CD4-positive, alpha-beta T cell treated with Interleukin-15 for 4 hours (primary cell): ENCODE results near the gene SLC39A10.
"Not testable (repeated sequence)": the region's sequence is repeated elsewhere in the genome, so short reads cannot be mapped to it uniquely, and the experiment has no call there.

Source experiments
- DNase-seq: peaks from one replicate; pipeline ENCODE4 v3.0.0-alpha.2; 2020; ENCODE audit warnings: low spot score

SLC39A10 gene, protein sequence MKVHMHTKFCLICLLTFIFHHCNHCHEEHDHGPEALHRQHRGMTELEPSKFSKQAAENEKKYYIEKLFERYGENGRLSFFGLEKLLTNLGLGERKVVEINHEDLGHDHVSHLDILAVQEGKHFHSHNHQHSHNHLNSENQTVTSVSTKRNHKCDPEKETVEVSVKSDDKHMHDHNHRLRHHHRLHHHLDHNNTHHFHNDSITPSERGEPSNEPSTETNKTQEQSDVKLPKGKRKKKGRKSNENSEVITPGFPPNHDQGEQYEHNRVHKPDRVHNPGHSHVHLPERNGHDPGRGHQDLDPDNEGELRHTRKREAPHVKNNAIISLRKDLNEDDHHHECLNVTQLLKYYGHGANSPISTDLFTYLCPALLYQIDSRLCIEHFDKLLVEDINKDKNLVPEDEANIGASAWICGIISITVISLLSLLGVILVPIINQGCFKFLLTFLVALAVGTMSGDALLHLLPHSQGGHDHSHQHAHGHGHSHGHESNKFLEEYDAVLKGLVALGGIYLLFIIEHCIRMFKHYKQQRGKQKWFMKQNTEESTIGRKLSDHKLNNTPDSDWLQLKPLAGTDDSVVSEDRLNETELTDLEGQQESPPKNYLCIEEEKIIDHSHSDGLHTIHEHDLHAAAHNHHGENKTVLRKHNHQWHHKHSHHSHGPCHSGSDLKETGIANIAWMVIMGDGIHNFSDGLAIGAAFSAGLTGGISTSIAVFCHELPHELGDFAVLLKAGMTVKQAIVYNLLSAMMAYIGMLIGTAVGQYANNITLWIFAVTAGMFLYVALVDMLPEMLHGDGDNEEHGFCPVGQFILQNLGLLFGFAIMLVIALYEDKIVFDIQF

DNA sequence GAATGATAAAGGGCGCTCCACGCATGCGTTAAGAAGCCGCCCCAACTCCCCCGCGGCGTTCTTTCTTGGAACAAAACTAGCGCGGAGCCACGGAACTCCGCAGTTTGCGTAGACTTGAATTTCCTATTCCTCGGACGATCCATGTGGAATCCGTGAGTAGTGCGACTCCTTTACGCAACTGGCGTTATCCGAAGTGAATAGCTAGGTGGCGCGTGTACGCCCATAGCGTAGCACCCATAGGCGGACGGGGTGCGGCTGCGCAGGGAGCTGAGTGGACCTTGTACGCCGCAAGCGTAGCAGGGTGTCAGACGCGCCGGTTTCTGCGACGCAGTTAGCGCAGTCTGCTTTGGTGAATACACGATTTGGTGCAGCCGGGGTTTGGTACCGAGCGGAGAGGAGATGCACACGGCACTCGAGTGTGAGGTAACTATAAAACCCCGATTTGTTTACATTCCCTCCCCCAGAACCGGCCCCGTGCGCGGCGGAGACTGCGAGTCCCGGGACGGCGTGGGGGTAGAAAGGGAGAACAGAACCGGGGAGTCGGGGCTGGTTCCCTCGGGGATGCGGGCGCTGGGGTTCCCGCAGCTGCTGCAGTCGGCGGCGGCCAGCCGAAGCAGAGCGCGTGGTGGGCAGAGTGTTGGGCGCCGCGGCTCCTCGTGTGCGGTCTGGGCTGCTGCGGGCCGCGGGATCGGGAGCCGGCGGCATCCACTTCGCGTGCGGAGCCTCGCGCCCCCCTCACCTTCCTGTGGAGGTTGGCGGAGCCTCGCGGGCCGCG, at the start of gene SLC39A10:
Gene SLC39A10, plus strand, starts transcription at position 368 of the 775 bp plus-strand sequence. CDS start 22,817 bp downstream, outside the sequence.
- peak; percentile 98 for DNase-seq

DNA sequence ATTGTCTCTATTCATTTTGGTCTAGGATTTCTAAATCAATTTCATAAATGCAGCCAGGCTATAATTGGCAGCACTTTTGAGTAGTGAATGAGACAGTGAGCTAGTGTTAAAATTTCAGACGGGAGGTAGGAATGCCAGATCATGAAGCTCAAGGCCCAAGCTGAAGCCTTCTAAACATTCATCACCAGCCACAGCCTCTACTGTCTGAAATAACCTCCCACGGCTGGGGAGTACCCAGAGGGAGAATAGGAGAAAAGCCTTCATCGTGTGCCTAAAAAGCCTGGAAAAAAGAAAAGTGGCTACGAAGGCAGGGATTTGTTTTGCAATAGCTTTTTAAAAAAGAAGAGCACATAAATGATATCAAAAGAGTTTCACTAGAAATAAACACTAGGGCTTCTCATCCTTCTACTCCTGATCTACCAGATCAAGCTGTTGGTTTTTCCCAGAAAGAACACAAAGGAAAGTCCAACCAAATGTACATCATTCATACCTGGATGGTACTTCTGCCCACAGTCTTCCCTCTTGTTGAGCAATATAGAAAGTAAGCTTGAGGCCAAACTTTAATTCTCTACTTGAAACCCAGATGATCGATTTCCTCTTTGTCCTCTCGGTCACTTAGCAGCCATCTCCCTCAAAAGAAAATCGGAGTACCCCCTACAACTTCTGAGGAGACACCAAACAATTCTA, 48.1 kb upstream of the SLC39A10 start:
- no peak for DNase-seq

DNA sequence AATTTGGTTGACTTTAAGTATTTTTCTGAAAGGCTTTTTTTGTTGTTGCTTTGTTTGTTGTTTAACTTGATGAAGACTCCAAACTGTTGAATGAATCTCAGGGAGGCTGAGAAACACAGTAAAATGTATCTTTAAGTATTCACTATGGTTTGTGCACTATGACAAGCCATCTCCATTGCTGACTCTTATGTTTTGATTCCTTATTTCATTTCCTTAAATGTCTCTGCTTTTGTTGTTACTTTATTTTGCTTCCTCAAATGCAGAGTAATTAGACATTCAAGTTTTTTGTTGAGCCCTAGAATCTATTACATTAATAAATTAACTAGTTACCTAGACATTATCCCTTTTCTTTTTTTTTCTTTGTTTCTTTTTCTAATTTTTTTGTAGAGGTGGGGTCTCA, 46.3 kb upstream of the SLC39A10 start:
- no peak for DNase-seq

DNA sequence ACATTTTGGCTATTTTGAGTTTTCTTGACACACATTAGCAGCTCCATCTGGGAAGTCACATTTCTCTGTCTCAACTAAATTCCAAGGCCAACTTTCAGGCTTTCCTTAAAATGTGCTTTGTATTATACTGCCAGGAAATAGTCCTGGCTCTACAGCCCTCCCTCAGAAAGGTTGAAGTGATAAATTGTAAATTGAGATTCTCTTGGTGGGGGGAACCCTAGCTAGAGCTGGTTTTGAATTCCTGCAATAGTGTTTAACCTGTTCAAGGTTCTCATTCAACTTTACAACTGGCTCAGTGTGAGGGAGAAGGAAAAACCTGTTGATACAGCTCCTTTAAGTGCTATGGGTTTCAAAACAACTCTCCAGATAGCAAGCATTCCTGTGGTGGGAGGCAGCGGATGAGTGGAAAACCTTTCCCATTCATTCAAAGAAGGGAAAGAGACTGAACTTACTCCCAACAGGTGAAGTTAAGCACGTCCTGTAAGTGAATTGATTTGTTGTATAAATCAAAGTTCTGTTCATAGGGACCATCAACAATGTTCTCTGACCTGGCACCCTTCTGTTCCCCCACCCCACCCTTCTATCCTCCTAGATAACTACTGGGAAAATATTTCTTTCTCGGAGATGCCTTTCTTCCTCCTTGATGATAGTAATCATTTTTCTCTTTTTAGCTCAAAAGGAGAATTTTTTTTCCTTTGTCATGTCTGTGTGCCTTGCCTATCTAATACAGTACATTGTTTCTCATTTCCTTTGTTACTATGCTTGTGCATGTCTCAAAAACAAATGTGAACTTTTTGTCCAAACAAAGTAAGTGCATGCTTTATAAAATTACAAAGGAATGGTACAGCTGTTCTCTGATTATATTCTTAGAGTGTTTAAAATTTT, 44.2 kb upstream of the SLC39A10 start:
- DNase-seq = no peak

DNA sequence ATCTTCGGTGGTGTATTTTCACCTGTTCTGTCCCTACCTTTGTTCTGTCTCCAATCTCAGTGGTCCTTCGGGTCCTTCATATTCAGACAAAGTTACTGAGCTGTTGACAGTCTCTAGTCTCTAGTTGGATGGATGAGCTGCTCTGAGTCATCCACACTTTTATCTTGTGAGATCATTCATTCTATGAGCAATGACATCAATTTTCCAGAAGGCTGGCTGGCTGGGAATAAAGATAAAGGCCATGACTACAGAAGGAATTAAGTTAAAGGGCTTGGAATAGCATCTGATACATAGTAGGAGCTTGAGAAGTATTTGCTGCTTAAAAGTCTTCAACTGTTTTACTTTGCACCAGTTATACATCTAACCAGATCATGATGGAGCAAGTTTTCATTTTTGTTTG, 43.1 kb upstream of the SLC39A10 start:
- DNase-seq = no peak

DNA sequence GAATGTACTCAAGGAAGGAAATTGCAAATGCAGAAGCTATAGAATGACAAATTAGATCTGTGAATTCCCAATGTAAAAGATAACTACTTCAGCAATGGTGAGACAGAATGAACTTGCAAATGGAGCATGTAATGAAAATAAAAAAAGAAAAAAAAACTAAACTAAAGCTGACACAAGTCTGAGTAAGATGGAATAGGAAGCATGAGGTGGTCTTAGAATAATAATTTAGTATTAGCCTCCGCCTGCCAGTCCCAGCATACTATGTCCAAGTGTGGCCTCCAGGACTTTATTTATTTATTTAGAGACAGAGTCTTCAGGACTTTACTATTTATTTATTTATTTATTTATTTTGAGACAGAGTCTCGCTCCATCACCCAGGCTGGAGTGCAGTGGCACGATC, 37.4 kb upstream of the SLC39A10 start:
- DNase-seq = no peak

DNA sequence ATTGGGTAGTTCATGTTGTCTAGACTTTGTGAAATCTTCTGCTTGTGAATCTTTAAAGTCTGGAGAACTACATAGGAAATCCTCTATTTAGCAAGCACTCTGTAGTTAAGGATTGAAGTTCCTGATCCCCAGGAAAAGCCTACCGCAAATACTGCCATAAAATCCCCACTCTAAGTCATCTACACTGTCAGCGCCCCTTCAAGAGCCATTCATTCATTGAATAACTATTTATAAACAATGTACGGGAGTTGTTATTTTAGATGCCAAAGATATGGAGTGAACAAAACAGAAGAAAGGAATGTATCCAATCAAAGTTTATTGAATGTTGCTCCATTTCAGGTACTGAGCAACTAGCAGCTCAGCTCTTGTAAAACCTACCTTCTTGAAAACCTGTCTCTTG, 36.5 kb upstream of the SLC39A10 start:
- no peak for DNase-seq

DNA sequence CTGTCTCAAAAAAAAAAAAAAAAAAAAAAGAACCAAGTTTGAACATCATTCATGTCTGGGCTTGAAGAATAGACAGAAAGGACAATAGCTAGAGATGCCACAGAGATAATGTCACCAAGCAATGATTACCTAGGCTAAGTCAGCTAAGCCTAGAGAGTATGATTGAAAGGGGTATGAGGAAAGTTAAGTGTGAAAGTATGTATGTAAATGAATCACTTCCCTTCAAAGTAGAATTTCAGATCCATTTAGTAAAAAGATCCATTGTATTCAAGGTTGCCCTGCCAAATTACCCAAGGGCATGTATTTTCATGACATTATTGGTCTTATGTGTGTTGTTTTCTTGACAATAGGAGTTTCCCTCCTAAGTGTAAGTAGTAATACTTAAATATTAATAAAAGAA, 34.1 kb upstream of the SLC39A10 start:
- DNase-seq = no peak

DNA sequence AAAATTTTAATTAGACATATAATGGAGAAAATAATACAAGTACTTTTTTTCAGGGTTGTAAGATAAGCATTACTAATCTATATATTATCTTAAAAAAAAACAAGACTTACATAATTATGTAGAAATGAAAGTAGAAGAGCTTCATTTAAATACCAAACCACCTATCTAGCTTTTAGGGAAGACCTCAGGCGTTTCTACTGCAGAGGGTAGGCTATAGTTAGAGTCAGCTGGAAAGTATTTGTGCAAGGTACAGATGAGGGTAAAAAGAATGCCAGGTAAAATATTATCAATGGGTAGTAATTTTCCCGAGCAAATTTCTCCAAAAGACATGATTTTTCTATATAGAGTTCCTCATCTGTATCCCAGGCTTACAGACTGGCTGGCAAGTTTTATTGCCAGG, 30.5 kb upstream of the SLC39A10 start:
- no peak for DNase-seq

DNA sequence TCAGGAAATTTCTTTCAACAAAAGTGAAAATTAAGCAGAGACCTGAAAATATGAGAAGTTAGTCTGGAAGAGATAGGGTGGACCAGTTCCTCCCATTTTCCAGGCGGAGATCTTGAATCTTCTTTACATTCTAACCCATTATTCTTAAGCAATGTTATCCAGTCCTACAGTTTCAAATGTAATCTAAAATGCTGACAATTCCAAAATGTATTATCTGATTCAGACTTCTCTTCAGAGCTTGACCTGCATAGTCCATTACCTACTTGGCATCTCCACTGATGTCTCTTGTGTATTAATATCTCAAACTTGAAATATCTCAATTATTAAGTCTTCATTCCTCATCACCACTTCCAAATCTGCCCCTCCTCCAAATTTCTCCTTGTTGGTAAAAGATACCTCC, 28.4 kb upstream of the SLC39A10 start:
- DNase-seq = no peak

DNA sequence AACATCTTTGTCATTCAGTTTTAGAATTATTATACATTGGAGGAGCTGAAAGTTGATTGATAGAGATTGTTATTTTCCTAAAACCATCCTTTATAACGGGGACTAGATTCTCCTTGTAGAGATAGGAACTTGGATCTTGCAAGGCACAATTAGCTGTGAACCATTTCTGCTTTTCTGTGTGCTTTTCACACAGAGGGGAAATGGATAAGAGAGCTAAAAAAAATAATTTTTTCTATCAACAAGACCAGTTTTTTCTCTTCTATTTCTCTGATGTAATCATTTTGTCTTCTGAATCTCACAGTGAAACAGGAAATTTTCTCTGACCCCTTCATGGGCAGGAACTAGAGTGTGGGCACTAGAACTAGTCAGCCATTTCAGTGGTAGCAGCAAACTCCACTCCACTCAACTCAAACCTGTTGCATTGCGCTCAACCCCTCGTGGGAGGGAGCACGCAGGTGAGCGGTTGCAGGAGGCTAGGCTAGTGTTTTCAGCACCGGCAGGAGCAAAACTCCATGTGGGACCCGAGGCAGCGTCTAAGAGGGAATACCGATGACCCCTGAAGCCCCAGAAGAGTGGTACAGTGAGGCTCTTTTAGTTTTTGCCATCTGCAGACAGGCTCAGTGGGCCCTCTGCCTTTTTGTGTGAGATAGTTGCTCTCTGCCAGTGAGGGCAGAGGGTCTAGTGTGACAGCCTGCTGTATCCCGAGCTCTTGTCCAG, 24.0 kb upstream of the SLC39A10 start:
- DNase-seq = no peak

DNA sequence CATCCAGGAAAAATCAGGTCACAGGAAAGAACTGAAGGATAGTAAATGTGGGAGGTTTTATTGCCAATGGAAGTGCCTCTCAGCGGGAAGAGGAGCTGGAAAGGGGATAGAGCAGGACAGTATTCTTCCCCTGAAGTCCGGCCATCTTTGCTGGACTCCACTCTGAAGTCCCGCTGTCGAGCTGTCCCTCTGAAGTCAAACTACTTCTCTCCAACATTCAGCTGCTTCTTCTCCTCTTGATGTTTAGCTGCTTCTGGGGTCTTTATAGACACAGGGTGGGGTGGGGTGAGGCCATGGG, 23.5 kb upstream of the SLC39A10 start:
- DNase-seq = no peak

DNA sequence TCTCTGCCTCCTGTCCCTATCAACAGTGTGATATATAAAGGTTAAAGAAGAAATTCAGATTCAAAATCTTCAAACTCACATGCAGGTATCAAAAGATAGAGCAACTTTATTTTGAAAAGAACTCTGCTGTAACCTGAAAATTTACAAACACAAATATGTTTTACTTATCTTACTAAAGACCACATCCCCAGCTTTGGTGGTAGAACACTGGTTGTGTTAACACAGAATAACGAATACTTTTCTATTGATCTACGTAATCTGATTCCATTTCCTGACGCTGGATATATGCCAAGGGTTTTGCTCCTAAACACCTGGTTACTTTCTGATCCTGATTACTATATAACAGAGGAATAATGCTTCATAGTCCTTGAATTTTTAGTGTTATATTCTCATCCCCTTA, 23.1 kb upstream of the SLC39A10 start:
- no peak for DNase-seq

DNA sequence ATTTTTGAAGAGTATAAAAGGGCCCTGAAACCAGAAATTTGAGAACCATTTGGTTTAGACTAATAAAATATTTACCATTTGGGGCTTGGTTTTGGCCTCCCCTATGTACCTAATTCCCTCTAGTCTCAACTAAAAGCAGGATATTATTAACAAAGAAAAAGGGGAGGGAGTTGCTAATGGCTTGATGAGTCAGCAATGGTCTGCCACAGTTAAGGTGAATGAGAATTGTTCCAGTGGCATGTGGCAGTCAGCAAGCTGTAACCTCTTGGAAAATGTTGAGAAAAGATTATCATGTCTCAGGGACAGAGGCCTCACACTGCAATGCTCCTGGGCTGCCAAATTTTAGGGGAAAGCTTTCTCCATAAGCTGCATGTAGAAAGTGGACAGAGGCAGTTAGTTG, 20.1 kb upstream of the SLC39A10 start:
- DNase-seq = no peak

DNA sequence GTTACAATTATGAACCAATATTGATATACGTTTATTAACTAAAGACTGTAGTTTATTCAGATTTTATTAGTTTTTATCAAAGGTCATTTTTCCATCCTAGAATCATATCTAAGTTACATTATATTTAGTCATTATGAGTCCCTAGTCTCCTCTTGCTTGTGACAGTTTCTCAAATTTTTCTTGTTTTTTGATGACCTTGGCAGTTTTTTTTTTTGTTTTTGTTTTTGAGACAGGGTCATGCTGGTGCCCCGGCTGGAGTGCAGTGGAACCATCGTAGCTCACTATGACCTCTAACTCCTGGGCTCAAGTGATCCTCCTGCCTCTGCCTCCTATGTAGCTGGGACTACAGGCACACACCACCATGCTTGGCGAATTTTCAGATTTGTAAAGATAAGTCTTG, 18.3 kb upstream of the SLC39A10 start:
- no peak for DNase-seq

DNA sequence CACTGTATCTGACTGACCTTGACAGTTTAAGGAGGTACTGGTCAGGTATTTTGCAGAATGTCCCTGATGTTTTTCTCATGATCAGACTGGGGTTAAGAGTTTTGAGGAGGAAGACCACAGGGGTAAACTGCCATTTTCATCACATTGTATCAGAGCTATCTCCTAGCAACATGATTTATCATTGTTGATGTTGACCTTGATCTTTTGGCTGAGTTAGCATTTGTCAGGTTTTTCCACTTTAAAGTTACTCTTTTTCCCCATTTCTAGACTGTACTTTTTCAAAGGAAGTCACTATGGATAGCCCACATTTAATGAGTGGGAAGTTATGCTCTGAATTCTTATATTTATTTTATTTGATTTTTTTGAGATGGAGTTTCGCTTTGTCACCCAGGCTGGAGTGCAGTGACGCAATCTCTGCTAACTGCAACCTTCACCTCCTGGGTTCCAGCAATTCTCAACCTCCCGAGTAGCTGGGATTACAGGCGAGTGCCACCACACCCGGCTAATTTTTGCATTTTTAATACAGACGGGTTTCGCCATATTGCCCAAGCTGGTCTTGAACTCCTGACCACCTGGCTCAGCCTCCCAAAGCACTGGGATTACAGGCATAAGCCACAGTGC, 17.7 kb upstream of the SLC39A10 start:
- DNase-seq = no peak

DNA sequence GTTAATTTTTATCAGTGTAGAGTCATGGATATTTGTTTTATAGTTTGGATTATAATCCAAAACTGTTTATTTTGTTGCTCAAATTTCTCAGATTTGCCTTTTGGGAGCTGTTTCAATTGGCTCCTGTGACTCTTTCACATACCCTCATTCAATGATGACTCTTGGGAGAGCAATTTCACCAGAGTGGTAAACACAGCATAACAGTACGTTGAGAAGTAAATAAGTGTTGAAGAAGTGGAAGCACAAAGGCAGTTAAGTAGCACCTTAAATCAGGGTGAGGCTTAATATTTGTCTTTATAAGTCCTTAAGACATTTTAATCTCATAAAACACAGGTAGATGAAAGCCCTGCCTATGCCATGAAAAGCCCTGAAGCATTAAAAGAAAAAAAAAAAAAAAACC, 17.1 kb upstream of the SLC39A10 start:
- no peak for DNase-seq

DNA sequence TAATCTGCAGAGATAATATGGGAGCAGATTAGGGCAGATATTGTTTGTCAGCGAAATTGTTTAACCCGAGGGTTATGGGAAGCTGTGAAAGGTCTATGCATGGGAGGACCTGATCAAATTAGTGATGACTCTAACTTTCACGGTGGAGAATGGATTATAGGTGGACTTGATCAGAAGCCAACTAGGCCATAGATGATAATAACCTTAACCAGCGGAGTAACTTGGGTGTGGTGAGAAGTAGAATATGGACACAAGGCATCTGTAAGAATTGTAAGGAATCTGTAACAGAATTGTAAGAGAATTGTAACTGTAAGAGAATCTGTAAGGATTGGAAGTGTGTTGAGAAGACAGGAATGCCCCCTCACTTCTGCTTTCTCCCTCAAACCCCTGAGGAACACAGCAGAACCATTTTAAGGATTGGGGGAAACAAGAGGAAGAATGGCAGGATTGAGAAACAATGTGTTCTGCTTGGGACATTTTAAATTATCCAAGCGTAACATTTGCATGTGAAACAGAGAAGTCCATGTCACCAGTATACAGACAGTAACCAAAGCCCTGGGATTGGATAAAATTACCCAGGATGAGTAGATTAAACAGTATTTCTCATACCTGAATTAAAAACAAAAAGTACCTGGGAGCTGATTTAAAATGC, 14.9 kb upstream of the SLC39A10 start:
- DNase-seq = no peak

DNA sequence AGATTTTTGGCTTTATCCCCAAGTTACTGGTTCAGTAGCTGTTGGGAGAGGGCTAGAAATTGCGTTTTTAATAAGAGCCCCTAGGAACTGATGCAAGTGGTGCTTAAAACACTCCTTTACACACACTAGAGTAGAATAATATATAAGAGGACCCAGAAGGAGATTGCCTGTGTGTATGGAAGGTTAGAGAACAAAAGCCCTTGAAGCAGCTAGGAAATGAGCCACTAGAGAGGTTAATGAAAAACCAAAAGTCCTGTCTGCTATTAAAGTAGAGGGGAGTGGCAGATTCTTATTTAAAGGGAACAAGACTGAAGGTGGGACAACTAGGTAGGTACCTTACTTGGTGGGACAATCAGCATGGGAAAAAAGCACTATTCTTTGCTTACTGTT, 14.4 kb upstream of the SLC39A10 start:
- no peak for DNase-seq

DNA sequence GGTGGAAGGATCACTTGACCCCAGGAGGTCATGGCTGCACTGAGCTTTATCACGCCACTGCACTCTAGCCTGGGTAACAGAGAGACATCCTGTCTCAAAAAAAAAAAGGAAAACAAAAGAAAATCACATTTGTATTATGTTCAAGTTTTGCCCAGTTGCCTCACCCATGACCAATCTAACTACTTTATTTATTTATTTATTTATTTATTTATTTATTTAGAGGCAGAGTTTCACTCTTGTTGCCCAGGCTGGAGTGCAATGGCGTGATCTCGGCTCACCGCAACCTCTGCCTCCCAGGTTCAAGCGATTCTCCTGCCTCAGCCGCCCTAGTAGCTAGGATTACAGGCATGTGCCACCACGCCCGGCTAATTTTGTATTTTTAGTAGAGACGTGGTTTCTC, 12.3 kb upstream of the SLC39A10 start:
- not testable (repeated sequence) for DNase-seq
